GM12875 (cell line): Measurements from ENCODE around the gene ACOT11.

Source experiments
- H3K4me3 ChIP-seq: one replicate; pipeline ENCODE4 v1.5.1; 2011; ENCODE audit warnings: low read depth, low read length, control low read depth
- CTCF ChIP-seq: IDR thresholded peaks from 2 replicates; pipeline ENCODE4 v1.5.1; 2011; ENCODE audit warnings: low read depth, mild to moderate bottlenecking, control low read depth, inconsistent platforms, low read length, moderate library complexity, borderline replicate concordance; ENCODE audit not compliant: insufficient read depth

Gene ACOT11

GRCh38 chr1:54588377-54588776 is 40.3 kb downstream of the ACOT11 start:
- H3K4me3 ChIP-seq: no peak overlapping the region
- TF ChIP-seq CTCF: no peak

GRCh38 chr1:54591127-54591756 is 43.2 kb downstream of the ACOT11 start:
- TF ChIP-seq CTCF: no peak
- no peak overlapping the region for H3K4me3 ChIP-seq

GRCh38 chr1:54593571-54594160 is 45.6 kb downstream of the ACOT11 start:
- TF ChIP-seq CTCF: no peak

GRCh38 chr1:54594463-54594862 is 46.4 kb downstream of the ACOT11 start:
- no peak overlapping the region for H3K4me3 ChIP-seq
- TF ChIP-seq CTCF: no peak

More at GRCh38 chr1:54593571-54594160, 45.6 kb downstream of the ACOT11 start:
- H3K4me3 ChIP-seq: no peak overlapping the region

GRCh38 chr1:54595956-54596498 is 48.0 kb downstream of the ACOT11 start:
- no peak overlapping the region for H3K4me3 ChIP-seq
- no peak for TF ChIP-seq CTCF

GRCh38 chr1:54596756-54597155 is 48.7 kb downstream of the ACOT11 start:
- no peak for TF ChIP-seq CTCF
- no peak overlapping the region for H3K4me3 ChIP-seq
